HG02840 (cell line): ENCODE results near the gene ANKRD12.
"Not testable (repeated sequence)": the region's sequence is repeated elsewhere in the genome, so short reads cannot be mapped to it uniquely, and the experiment has no call there.

Experiments
- ATAC-seq: cut with Tn5 transposase; IDR thresholded peaks from one replicate; pipeline ENCODE4 v1.9.1; 2021; ENCODE audit warnings: mild to moderate bottlenecking, moderate library complexity, moderate number of reproducible peaks; ENCODE audit not compliant: unreplicated experiment, low FRiP score

Gene ANKRD12

GRCh38 chr18:9221040-9221439 lies 84.5 kb downstream of the ANKRD12 start:
- no peak for ATAC-seq

- no peak for ATAC-seq
Observed at GRCh38 chr18:9221661-9222060, 85.1 kb downstream of the ANKRD12 start.

DNA sequence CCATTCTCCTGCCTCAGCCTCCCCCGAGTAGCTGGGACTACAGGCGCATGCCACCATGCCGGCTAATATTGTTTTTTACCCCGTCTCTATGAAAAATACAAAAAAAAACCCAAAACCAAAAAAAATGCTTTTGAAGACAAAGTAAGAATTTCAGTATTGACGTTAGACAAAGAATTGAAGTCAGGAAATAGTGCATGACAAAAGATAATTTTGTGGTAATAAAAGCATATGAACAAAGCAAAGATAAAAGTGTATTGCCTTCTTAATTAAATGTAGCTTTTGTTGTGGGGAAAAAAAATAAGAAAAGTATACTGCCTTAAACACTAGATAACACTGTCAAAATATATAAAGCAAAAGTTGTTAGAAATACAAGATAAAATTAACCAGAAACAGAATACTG lies 86.8 kb downstream of the ANKRD12 start:
- no peak for ATAC-seq

GRCh38 chr18:9226463-9226862 lies 89.9 kb downstream of the ANKRD12 start:
- no peak for ATAC-seq

- ATAC-seq: no peak
Observed at GRCh38 chr18:9231852-9232486, 95.4 kb downstream of the ANKRD12 start.

DNA sequence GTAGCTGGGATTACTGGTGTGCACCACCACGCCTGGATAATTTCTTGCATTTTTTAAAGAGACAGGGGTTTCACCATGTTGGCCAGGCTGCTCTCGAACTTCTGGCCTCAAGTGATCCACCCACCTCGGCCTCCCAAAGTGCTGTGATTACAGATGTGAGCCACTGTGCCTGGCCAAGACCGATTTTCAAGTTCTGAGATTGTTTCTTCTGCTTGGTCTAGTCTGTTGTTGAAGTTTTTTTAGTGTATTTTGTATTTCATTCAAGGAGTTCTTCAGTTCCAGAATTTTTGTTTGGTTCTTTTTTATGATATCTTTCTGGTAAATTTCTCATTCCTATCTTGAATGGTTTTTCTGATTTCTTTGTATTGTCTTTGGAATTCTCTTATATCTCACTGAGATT lies 96.4 kb downstream of the ANKRD12 start:
- ATAC-seq: no peak

- ATAC-seq: no peak
Observed at GRCh38 chr18:9233771-9234440, 97.3 kb downstream of the ANKRD12 start.

- no peak for ATAC-seq
Observed at GRCh38 chr18:9234528-9234927, 97.9 kb downstream of the ANKRD12 start.

GRCh38 chr18:9237981-9238380 lies 101.4 kb downstream of the ANKRD12 start:
- ATAC-seq: no peak

DNA sequence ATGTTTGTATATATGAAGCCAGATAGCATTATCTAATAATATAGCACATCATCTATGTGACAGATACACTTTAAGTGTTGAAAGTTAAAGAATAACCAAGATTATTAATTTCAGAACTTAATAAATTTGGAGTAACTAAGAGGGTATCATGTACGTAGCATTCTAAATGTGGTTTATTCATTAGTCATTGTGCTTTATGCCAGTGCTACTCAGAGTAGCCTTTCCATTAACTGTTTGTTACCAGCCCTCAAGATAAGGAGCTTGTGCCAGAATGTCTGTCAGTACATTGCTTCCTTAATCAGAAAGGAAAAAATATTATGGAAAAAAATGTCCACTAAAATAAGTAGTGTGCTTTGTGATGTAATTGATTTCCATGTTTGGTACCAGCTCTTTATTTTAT lies 103.1 kb downstream of the ANKRD12 start:
- ATAC-seq: no peak

DNA sequence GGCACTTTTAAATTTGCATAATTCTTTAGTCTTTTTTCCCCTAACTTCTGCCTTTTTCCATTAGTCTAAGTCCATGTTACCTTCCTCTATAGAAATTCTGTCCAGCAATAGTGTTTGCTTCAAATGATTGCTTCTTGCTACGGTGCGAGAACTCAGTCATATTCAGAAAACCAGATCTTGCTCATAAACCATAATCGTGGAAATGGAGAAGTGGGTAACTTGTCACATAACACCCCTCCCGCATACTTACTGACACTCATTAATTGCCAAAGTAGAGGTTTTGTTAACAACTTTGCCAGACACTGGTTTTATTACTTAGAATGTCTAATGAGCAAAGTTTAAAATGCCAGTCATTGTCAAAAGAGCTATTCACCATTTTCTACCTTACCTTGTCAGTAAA lies 103.7 kb downstream of the ANKRD12 start:
- no peak for ATAC-seq

- ATAC-seq: no peak
Observed at GRCh38 chr18:9243029-9243428, 106.4 kb downstream of the ANKRD12 start.

DNA sequence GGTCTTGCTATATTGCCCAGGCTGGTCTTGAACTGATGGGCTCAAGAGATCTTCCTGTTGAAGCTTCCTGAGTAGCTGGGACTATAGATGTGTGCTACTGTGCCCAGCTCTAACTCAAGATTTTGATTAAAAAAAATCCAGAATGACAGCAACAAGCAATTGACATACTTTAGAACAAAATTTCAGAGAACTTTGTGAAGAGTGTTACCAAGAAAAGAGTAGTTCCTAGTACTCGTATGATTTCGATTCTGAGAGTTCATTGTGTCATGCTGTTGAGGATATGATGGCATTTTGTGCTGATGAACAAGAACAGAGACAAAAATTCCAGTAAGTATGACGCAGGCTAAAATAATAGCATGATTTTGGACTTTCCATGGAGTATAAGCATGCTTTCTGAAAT lies 107.8 kb downstream of the ANKRD12 start:
- no peak for ATAC-seq

GRCh38 chr18:9248661-9249060 lies 112.1 kb downstream of the ANKRD12 start:
- no peak for ATAC-seq

DNA sequence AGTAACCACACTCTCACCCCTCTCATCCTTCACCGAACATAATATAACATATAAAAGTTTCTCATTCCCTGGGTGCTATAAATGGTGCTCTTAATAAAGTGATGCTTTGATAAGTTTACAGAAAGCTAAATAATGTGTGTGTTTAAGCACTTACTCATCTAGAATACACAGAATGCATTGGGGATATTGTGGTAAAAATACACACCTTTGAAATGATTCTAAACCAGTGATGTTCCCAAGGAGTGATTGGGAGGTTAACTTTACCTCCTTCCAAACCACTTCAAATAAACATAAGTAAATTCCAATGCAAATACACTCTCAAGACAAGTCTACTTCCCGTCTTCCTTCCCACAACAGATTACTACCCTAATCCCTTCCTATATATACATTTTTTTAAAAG lies 112.7 kb downstream of the ANKRD12 start:
- no peak for ATAC-seq

- ATAC-seq: no peak
Observed at GRCh38 chr18:9259173-9259572, 122.6 kb downstream of the ANKRD12 start.

DNA sequence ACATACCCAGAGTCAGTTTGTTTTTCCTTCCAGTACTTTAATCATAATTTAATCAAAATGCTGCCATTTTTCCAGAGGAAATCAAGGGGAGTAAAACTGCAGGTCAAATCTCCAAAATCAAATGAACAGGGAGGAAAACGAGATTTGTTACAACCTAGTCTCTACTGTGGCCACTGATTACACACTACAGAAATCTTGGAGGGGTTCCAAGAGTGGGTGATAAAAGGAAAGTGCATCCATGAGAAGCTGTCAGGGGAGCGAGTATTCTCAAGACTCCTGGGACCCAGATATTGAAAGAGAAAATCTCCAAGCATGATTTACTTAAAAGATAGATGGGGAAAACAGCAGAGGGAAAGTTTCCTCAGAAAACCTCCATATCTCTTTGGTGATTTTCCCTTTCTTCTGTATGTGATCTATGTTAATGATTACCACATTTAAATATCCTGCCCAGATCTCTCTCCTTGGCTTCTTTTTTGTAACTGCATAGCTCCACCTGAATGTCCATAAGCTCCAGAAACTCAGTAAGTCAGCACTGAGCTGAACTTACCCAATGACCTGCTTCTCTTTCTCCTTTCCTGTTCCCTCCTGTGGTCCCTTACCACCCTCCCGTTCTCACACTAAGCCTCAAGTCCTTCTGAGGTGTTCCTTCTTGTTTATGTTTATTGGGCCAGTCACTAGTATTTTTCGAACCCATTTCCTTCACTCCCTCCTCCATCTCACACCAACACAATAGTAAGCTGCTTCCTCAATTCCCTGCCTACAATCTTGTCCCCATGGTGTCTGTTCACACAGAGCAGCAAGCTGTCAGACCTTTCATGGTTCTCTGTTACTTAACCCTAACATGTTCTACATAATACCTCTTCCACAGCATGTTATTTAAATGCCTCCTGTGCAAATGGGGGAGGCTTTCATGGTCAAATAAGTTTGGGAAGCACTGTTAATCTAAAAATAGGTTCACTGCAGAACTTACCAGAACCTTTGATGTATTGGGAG lies 124.1 kb downstream of the ANKRD12 start:
- no peak for ATAC-seq

DNA sequence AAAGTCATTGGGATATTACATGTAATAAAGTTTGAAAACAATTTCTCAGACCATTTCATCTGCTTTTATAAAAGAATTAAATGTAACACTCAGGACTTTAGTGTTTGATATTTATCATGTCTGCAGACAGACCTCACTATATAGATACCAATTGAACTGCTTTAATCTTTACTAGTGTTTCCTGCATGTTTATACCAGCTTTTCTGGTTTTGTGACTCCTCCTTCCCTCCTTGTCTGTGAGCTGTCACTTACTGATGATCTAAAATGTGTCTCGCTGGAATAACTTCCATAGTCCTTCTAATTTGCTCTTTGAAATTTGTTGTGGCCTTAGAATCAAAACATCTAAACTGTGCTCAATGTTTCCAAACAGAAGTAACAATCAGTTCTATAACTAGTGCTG lies 126.7 kb downstream of the ANKRD12 start:
- no peak for ATAC-seq

DNA sequence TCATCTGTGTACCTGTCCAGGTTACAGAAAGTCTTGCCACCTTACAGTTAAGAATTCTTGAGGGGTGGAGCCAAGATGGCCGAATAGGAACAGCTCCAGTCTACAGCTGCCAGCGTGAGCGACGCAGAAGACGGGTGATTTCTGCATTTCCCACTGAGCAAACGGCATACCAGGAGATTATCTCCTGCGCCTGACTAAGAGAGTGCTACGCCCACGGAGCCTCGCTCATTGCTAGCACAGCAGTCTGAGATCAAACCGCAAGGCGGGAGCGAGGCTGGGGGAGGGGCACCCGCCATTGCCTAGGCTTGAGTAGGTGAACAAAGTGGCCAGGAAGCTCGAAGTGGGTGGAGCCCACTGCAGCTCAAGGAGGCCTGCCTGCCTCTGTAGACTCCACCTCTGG lies 128.2 kb downstream of the ANKRD12 start:
- ATAC-seq: not testable (repeated sequence)

- ATAC-seq: no peak
Observed at GRCh38 chr18:9273221-9273620, 136.6 kb downstream of the ANKRD12 start.

DNA sequence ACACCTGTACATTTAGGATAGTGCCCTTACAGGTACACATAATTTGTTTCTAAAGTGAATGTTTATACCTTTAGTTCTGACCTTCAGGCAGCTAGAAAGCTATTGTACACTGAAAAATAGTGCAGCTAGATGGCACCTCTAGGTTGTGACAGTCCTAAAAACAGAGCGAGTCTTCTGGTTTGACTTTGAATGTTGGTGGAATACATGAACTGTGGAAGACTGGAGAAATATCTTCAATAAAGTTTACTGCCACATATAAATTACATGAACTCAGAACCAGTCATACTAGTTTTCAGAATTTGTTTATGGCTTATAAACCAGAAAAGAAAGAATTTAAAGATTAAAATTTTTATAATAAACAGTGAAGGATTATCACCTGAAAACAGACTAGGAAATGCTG lies 139.3 kb downstream of the ANKRD12 start:
- no peak for ATAC-seq
